ENCODE data around the gene ATRNL1. TPM values are rescaled to one million over a fixed set of nuclear protein-coding genes. Genes with fewer than 3 reads are reported as not detected.

Gene ATRNL1
- total RNA-seq, 1 experiment from 2014 or later, result 1.3 TPM

- CTCF ChIA-PET, result no interaction called here
- Histone ChIP-seq H3K27me3 (ENCODE audit: insufficient read depth, low read length) (peaks cover 18% of the 10 kb centered on the region; the same call in 1 of the 2 replicates), H3K9ac (ENCODE audit: low read length) (no peak overlapping the region), H3K4me3 (replicated peaks in 1 of 2; ENCODE audit: low read depth in 1 of 2, low read length in 2 of 2) (no peak overlapping the region), H2AFZ (ENCODE audit: low read depth, low read length, poor library complexity, severe bottlenecking) (no peak overlapping the region), H3K9me3 (ENCODE audit: control insufficient read depth in 1 of 2, insufficient read depth in 1 of 2, low read depth in 1 of 2, low read length in 2 of 2) (no peaks in the 10 kb centered on the region), H3K4me1 (ENCODE audit: control insufficient read depth in 1 of 2, insufficient read depth in 2 of 2, low read length in 2 of 2) (no peaks in the 10 kb centered on the region), H3K79me2 (ENCODE audit: insufficient read depth, low read length) (no peaks in the 10 kb centered on the region), H4K20me1 (ENCODE audit: insufficient read depth) (no peaks in the 10 kb centered on the region), H3K27ac (ENCODE audit: low read depth, low read length) (no peak overlapping the region), H3K36me3 (ENCODE audit: control insufficient read depth in 1 of 2, insufficient read depth in 2 of 2, low read length in 2 of 2) (no peaks in the 10 kb centered on the region), H3K9me2 (ENCODE audit: insufficient read depth) (no peaks in the 10 kb centered on the region), H3K4me2 (ENCODE audit: low read length) (no peak overlapping the region)
- RAD21 ChIA-PET (ENCODE audit: low non-redundant PET in 1 of 2, low total read pairs in 2 of 2, uncharacterized antibody in 2 of 2, unreplicated experiment in 2 of 2), result no interaction called here
- TF ChIP-seq YY1 (IDR thresholded peaks at IDR 0.05; ENCODE audit: extremely low read depth, insufficient replicate concordance, low read depth, low read length), result no peak
- TF ChIP-seq EZH2phosphoT487 (IDR thresholded peaks at IDR 0.05; ENCODE audit: borderline replicate concordance), result no peak
- TF ChIP-seq SIN3A (IDR thresholded peaks at IDR 0.05; ENCODE audit: low read depth), result no peak
- TF ChIP-seq, protein P1, sequence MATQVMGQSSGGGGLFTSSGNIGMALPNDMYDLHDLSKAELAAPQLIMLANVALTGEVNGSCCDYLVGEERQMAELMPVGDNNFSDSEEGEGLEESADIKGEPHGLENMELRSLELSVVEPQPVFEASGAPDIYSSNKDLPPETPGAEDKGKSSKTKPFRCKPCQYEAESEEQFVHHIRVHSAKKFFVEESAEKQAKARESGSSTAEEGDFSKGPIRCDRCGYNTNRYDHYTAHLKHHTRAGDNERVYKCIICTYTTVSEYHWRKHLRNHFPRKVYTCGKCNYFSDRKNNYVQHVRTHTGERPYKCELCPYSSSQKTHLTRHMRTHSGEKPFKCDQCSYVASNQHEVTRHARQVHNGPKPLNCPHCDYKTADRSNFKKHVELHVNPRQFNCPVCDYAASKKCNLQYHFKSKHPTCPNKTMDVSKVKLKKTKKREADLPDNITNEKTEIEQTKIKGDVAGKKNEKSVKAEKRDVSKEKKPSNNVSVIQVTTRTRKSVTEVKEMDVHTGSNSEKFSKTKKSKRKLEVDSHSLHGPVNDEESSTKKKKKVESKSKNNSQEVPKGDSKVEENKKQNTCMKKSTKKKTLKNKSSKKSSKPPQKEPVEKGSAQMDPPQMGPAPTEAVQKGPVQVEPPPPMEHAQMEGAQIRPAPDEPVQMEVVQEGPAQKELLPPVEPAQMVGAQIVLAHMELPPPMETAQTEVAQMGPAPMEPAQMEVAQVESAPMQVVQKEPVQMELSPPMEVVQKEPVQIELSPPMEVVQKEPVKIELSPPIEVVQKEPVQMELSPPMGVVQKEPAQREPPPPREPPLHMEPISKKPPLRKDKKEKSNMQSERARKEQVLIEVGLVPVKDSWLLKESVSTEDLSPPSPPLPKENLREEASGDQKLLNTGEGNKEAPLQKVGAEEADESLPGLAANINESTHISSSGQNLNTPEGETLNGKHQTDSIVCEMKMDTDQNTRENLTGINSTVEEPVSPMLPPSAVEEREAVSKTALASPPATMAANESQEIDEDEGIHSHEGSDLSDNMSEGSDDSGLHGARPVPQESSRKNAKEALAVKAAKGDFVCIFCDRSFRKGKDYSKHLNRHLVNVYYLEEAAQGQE (IDR thresholded peaks at IDR 0.05; ENCODE audit: low read depth), result no peak
- TF ChIP-seq EGR1 (IDR thresholded peaks at IDR 0.05; ENCODE audit: low read depth), result no peak
- TF ChIP-seq SRF (IDR thresholded peaks at IDR 0.05; ENCODE audit: low read depth), result no peak
- no peak for TF ChIP-seq ATF3 (IDR thresholded peaks at IDR 0.05)
- no peak for TF ChIP-seq POLR2A (IDR thresholded peaks at IDR 0.05; ENCODE audit: borderline replicate concordance, extremely low read depth, insufficient read depth, insufficient read length)
- TF ChIP-seq, protein P2, sequence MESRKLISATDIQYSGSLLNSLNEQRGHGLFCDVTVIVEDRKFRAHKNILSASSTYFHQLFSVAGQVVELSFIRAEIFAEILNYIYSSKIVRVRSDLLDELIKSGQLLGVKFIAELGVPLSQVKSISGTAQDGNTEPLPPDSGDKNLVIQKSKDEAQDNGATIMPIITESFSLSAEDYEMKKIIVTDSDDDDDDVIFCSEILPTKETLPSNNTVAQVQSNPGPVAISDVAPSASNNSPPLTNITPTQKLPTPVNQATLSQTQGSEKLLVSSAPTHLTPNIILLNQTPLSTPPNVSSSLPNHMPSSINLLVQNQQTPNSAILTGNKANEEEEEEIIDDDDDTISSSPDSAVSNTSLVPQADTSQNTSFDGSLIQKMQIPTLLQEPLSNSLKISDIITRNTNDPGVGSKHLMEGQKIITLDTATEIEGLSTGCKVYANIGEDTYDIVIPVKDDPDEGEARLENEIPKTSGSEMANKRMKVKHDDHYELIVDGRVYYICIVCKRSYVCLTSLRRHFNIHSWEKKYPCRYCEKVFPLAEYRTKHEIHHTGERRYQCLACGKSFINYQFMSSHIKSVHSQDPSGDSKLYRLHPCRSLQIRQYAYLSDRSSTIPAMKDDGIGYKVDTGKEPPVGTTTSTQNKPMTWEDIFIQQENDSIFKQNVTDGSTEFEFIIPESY (IDR thresholded peaks at IDR 0.05; ENCODE audit: extremely low read depth, insufficient replicate concordance, low read length), result no peak
- TF ChIP-seq, protein P3, sequence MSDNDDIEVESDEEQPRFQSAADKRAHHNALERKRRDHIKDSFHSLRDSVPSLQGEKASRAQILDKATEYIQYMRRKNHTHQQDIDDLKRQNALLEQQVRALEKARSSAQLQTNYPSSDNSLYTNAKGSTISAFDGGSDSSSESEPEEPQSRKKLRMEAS (IDR thresholded peaks at IDR 0.05), result no peak
- no peak for TF ChIP-seq ZFX (IDR thresholded peaks at IDR 0.05)
- TF ChIP-seq FOSL1 (IDR thresholded peaks at IDR 0.05; ENCODE audit: low read depth), result no peak
- no peak for TF ChIP-seq JUND (IDR thresholded peaks at IDR 0.05)
- TF ChIP-seq ZNF274 (IDR thresholded peaks at IDR 0.05; ENCODE audit: low read depth, low read length), result no peak
- TF ChIP-seq, protein P4, sequence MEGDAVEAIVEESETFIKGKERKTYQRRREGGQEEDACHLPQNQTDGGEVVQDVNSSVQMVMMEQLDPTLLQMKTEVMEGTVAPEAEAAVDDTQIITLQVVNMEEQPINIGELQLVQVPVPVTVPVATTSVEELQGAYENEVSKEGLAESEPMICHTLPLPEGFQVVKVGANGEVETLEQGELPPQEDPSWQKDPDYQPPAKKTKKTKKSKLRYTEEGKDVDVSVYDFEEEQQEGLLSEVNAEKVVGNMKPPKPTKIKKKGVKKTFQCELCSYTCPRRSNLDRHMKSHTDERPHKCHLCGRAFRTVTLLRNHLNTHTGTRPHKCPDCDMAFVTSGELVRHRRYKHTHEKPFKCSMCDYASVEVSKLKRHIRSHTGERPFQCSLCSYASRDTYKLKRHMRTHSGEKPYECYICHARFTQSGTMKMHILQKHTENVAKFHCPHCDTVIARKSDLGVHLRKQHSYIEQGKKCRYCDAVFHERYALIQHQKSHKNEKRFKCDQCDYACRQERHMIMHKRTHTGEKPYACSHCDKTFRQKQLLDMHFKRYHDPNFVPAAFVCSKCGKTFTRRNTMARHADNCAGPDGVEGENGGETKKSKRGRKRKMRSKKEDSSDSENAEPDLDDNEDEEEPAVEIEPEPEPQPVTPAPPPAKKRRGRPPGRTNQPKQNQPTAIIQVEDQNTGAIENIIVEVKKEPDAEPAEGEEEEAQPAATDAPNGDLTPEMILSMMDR (IDR thresholded peaks at IDR 0.05 in 2 of 3, conservative IDR thresholded peaks at IDR 0.05 in 1 of 3; ENCODE audit: borderline replicate concordance in 1 of 3, insufficient read depth in 1 of 3, low read depth in 2 of 3, low read length in 2 of 3), result no peak
- no peak for TF ChIP-seq CEBPB (IDR thresholded peaks at IDR 0.05; ENCODE audit: low read depth)
- no peak for TF ChIP-seq EZH2 (IDR thresholded peaks at IDR 0.05)
- no peak for TF ChIP-seq POLR2AphosphoS5 (IDR thresholded peaks at IDR 0.05; ENCODE audit: low read depth, low read length)
- TF ChIP-seq TCF7L2 (IDR thresholded peaks at IDR 0.05; ENCODE audit: borderline replicate concordance, extremely low read depth, insufficient read depth, insufficient read length), result no peak
- intact Hi-C loops (cut with micrococcal nuclease), result no loop called here
- POLR2A ChIA-PET, result no interaction called here
- ATAC-seq, result no peak
- DNase-seq (ENCODE audit: low read depth, low spot score), result no peak
- no TSS peak for BruUV-seq (replicated peaks)
These were observed 809.4 kb downstream of the ATRNL1 start for GRCh38 chr10:115902596-115902995.
